Ovary (tissue), 3 donors: ENCODE measurements around the gene STH.

Source experiments
- EP300 ChIP-seq: sonication (generic); formaldehyde crosslinking; IDR thresholded peaks from one replicate; pipeline ENCODE4 v1.6.1; 2017; ENCODE audit warnings: antibody characterized with exemption
- POLR2A ChIP-seq: fragments of 450-650 bp; IDR thresholded peaks from one replicate; pipeline ENCODE4 v1.6.1; 2017; ENCODE audit warnings: antibody characterized with exemption, mild to moderate bottlenecking, moderate library complexity
- TF ChIP-seq, protein P1 (sequence below), 3 donors: fragments of 450-650 bp in 2 of 3; fragments of 200-600 bp in 1 of 3; IDR thresholded peaks; one replicate each; pipeline versions ENCODE4 v1.5.1 to v1.8.0; 2016 to 2022; ENCODE audit warnings: antibody characterized with exemption in 3 of 3, mild to moderate bottlenecking in 1 of 3
- donor health status: DM: no; HTN: no; CAD: no.

DNA sequence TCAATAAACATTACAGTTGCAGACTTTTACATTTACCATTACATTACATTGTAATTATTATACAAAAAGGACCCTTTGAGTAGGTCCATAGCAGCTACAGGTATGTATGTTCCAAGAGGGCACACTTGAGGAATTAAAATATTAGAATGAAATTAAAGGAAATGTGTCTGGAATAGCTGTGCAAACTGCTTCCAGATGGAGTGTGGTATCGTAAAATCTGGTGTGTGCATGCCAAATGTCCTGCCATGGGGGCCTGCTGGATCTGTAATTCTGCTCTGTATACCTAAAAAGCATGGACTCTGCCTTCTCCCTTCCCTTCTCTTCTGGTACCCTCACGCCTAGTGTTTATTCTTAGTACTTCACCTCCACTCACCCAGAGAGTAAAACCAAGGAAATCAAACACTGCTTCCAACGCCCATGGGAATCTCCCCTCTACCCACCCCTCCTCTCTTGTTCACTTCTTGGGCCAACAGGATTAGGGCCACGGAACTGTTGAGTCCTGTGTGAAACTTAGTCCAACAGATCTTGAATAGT, 38.7 kb downstream of the STH start:
- TF ChIP-seq, protein P1, sequence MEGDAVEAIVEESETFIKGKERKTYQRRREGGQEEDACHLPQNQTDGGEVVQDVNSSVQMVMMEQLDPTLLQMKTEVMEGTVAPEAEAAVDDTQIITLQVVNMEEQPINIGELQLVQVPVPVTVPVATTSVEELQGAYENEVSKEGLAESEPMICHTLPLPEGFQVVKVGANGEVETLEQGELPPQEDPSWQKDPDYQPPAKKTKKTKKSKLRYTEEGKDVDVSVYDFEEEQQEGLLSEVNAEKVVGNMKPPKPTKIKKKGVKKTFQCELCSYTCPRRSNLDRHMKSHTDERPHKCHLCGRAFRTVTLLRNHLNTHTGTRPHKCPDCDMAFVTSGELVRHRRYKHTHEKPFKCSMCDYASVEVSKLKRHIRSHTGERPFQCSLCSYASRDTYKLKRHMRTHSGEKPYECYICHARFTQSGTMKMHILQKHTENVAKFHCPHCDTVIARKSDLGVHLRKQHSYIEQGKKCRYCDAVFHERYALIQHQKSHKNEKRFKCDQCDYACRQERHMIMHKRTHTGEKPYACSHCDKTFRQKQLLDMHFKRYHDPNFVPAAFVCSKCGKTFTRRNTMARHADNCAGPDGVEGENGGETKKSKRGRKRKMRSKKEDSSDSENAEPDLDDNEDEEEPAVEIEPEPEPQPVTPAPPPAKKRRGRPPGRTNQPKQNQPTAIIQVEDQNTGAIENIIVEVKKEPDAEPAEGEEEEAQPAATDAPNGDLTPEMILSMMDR (IDR thresholded peaks at IDR 0.05) = no peak
- TF ChIP-seq POLR2A (no peak), EP300 (no peak)
